ENCODE measurements around the gene CTU2. TPM values are rescaled to one million over a fixed set of nuclear protein-coding genes. Genes with fewer than 3 reads are reported as not detected.

The CTU2 gene
- total and polyA plus RNA-seq, 7 donors = 6.1 to 16.3 (median 10.5) TPM

GRCh38 chr16:88713054-88713453 lies 6.8 kb downstream of the CTU2 start:
- Histone ChIP-seq H3K36me3 (peaks cover 32 to 49% (median 47%) of the 10 kb centered on the region in 4 donors), H3K9me3 (no peaks in the 10 kb centered on the region), H3K27me3 (no peaks in the 10 kb centered on the region), H3K4me3 (no peak overlapping the region), H3K27ac (peak overlapping the region in 1 of 4 donors; percentile 6), H3K4me1 (peaks cover 0 to 2% (median under 1%) of the 10 kb centered on the region in 4 donors)
- intact Hi-C loops (cut with DNase I) = no loop called here
- TF ChIP-seq POLR2A (IDR thresholded peaks at IDR 0.05) = no peak
- no peak for TF ChIP-seq CTCF (IDR thresholded peaks at IDR 0.05)
- no peak for TF ChIP-seq EP300 (IDR thresholded peaks at IDR 0.05)
- 86 to 88% methylated on average over 15 of the region's 15 CpGs for WGBS, 2 donors
- DNase-seq = no peak

GRCh38 chr16:88713568-88714419 lies 7.5 kb downstream of the CTU2 start:
- Histone ChIP-seq H3K4me1 (peaks cover 0 to 2% (median under 1%) of the 10 kb centered on the region in 4 donors), H3K9me3 (no peaks in the 10 kb centered on the region), H3K36me3 (peaks cover 32 to 57% (median 51%) of the 10 kb centered on the region in 4 donors), H3K27me3 (no peaks in the 10 kb centered on the region), H3K4me3 (no peak overlapping the region), H3K27ac (peak overlapping the region in 1 of 4 donors; percentile 6)
- TF ChIP-seq EP300 (IDR thresholded peaks at IDR 0.05) (no peak), POLR2AphosphoS5 (IDR thresholded peaks at IDR 0.05) (no peak), POLR2A (IDR thresholded peaks at IDR 0.05) (no peak), CTCF (IDR thresholded peaks at IDR 0.05) (no peak)
- WGBS, 2 donors = 79 to 86% methylated on average over 30 of the region's 30 CpGs
- intact Hi-C loops (cut with DNase I) = no loop called here
- no peak for DNase-seq

GRCh38 chr16:88714420-88715302 lies 8.4 kb downstream of the CTU2 start:
- H3K27ac ChIP-seq = no peak overlapping the region
- peaks cover 36 to 65% (median 59%) of the 10 kb centered on the region in 4 donors for H3K36me3 ChIP-seq
- no peak for DNase-seq
- H3K9me3 ChIP-seq = no peaks in the 10 kb centered on the region
- H3K27me3 ChIP-seq = no peaks in the 10 kb centered on the region
- peaks cover 0 to 11% (median 6%) of the 10 kb centered on the region in 4 donors for H3K4me1 ChIP-seq
- TF ChIP-seq POLR2A (IDR thresholded peaks at IDR 0.05) = no peak
- no peak for TF ChIP-seq EP300 (IDR thresholded peaks at IDR 0.05)
- TF ChIP-seq POLR2AphosphoS5 (IDR thresholded peaks at IDR 0.05) = no peak
- no peak for TF ChIP-seq CTCF (IDR thresholded peaks at IDR 0.05)
- WGBS, 2 donors = 89 to 91% methylated on average over 42 of the region's 42 CpGs
- H3K4me3 ChIP-seq = no peak overlapping the region
- intact Hi-C loops (cut with DNase I) = no loop called here

DNA sequence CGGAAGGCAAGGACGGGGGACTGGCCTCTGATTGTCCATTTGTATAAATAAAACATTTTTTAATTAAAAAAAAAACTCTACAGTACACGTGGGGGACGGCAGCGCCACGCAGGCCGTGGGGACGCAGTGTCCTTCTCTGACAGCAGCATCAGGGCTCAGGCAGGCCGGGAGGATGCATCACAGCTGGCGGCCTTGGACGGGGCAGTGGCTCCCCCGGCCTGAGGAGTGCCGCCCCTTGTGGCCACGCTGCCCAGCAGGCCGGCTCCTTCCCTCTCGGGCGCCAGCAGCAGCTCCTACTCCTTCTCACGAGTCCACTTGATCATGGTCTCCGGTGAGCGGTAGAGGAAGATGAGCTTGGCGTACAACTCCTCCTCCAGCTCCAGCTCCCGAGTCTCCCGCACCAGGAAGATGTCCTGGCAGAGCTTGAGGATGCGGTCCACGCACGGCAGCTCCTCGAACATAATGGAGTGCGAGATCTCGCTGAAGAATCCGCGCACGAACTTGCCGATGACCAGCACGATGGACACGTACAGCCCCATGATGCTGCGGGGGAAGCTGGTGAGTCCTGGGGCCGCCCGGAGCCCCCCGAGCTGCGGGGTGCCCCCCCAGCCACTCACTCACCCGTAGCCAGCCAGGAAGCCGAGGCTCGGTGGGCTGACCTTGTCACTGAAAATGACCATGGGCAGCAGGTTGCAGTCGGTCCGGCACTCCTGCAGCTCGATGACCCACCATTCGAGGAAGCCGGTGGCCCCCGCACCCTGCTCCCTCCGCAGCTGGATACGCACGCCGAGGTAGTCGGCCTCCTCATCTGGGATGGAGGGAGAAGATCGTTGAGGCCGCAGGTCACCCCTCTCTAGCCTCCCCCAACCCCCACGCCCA lies 9.2 kb downstream of the CTU2 start:
- intact Hi-C loops (cut with DNase I) = no loop called here
- no peaks in the 10 kb centered on the region for H3K27me3 ChIP-seq
- WGBS, 2 donors = 93% methylated on average over 57 of the region's 57 CpGs
- H3K4me1 ChIP-seq = peaks cover 0 to 17% (median 10%) of the 10 kb centered on the region in 4 donors
- H3K36me3 ChIP-seq = peaks cover 45 to 74% (median 68%) of the 10 kb centered on the region in 4 donors
- no peak for DNase-seq
- H3K27ac ChIP-seq = no peak overlapping the region
- no peak for TF ChIP-seq CTCF (IDR thresholded peaks at IDR 0.05)
- TF ChIP-seq POLR2AphosphoS5 (IDR thresholded peaks at IDR 0.05) = no peak
- no peak for TF ChIP-seq POLR2A (IDR thresholded peaks at IDR 0.05)
- no peak for TF ChIP-seq EP300 (IDR thresholded peaks at IDR 0.05)
- H3K4me3 ChIP-seq = no peak overlapping the region
- H3K9me3 ChIP-seq = no peaks in the 10 kb centered on the region
